HepG2 (cell line): Measurements from ENCODE around the gene C1GALT1. TPM values are rescaled to one million over a fixed set of nuclear protein-coding genes. Genes with fewer than 3 reads are reported as not detected.

ENCODE experiments used
- ATAC-seq: fragments of 200-7000 bp; cut with Tn5 transposase; 3 replicates; pipeline ENCODE4 v1.9.1; 2020; ENCODE audit warnings: mild to moderate bottlenecking, moderate library complexity
- BruUV-seq: library from RNA; stranded (reverse); fragments of 400-500 nt; replicated peaks from 2 replicates; lab custom pipeline; 2021; lab: Mats Ljungman, UMichigan
- CTCF ChIA-PET: fragments of 300-600 bp; formaldehyde crosslinking; extraction: SDS; loops from one replicate; lab custom pipeline; 2021; ENCODE audit warnings: low total read pairs, inconsistent platforms, low intra/inter-chr PET ratio; lab: Yijun Ruan, JAX
- POLR2A ChIA-PET: fragments of 350-600 bp; sonication (Branson Sonifier 250); formaldehyde crosslinking; loops from one replicate; lab custom pipeline; 2020; ENCODE audit warnings: antibody characterized with exemption, inconsistent platforms; lab: Yijun Ruan, JAX
- DNase-seq: peaks from one replicate; pipeline ENCODE4 v3.0.0-alpha.2; 2015; ENCODE audit warnings: low spot score
- FAIRE-seq: peaks from 3 replicates; lab custom pipeline; 2011; peaks lifted over from hg19 to GRCh38; lab: Jason Lieb, UNC
- H2AFZ ChIP-seq: one replicate; pipeline ENCODE4 v1.6.1; 2011; ENCODE audit warnings: low read length, inconsistent platforms
- H3K27ac ChIP-seq: fragments of 300-600 bp; 3 replicates; pipeline ENCODE4 v1.8.0; 2011; ENCODE audit warnings: mixed run types, mild to moderate bottlenecking, mixed read lengths, low read length, inconsistent platforms; ENCODE audit not compliant: insufficient read depth; ENCODE audit errors: extremely low read length
- H3K27me3 ChIP-seq, 2 experiments: fragments of 200-600 bp in 1 of 2; 2 replicates in 1 of 2; 3 replicates in 1 of 2; pipeline versions ENCODE4 v1.6.0 to v1.8.0; 2011; ENCODE audit warnings: low read length in 2 of 2, mild to moderate bottlenecking in 2 of 2, moderate library complexity in 2 of 2, inconsistent platforms in 1 of 2; ENCODE audit not compliant: insufficient read depth in 2 of 2, control insufficient read depth in 1 of 2
- H3K36me3 ChIP-seq, 2 experiments: fragments of 200-600 bp in 1 of 2; replicated peaks in 1 of 2; 2 replicates in 1 of 2; 3 replicates in 1 of 2; pipeline versions ENCODE4 v1.5.1 to v1.8.0; 2011; ENCODE audit warnings: low read length in 2 of 2, inconsistent platforms in 1 of 2; ENCODE audit not compliant: insufficient read depth in 2 of 2, control insufficient read depth in 1 of 2
- H3K4me1 ChIP-seq: 2 replicates; pipeline ENCODE4 v1.5.1; 2012; ENCODE audit warnings: low read length, inconsistent platforms; ENCODE audit not compliant: insufficient read depth
- H3K4me2 ChIP-seq: 2 replicates; pipeline ENCODE4 v1.6.0; 2011; ENCODE audit warnings: low read depth, low read length, inconsistent platforms
- H3K4me3 ChIP-seq, 3 experiments: fragments of 200-600 bp in 1 of 3; sonication (generic), shearing (Covaris generic) in 1 of 3; replicated peaks in 1 of 3; 2 replicates each; pipeline ENCODE4 v1.5.1; 2011 to 2016; ENCODE audit warnings: low read length in 3 of 3, inconsistent platforms in 2 of 3, low read depth in 2 of 3, mild to moderate bottlenecking in 2 of 3, control low read depth in 1 of 3, mixed read lengths in 1 of 3; ENCODE audit not compliant: insufficient read depth in 1 of 3
- H3K79me2 ChIP-seq: one replicate; pipeline ENCODE4 v1.6.1; 2011; ENCODE audit warnings: low read length, inconsistent platforms; ENCODE audit not compliant: insufficient read depth
- H3K9ac ChIP-seq: 2 replicates; pipeline ENCODE4 v1.6.0; 2011; ENCODE audit warnings: mild to moderate bottlenecking, low read depth, low read length, inconsistent platforms; ENCODE audit not compliant: insufficient read depth
- H3K9me3 ChIP-seq: 2 replicates; pipeline ENCODE4 v1.5.1; 2012; ENCODE audit warnings: mild to moderate bottlenecking, low read length
- H4K20me1 ChIP-seq: 2 replicates; pipeline ENCODE4 v1.6.0; 2011; ENCODE audit warnings: inconsistent platforms, mild to moderate bottlenecking, low read length, moderate library complexity; ENCODE audit not compliant: insufficient read depth
- MAF1 ChIP-seq: sonication (generic); formaldehyde crosslinking; IDR thresholded peaks from 2 replicates; pipeline ENCODE4 v1.5.0; 2020; ENCODE audit warnings: missing genetic modification reagents, borderline replicate concordance
- RARG ChIP-seq: sonication (generic); formaldehyde crosslinking; IDR thresholded peaks from 2 replicates; pipeline ENCODE4 v1.4.0; 2020; ENCODE audit warnings: low read depth, mild to moderate bottlenecking, missing genetic modification reagents
- SATB2 ChIP-seq: sonication (generic); formaldehyde crosslinking; IDR thresholded peaks from 2 replicates; pipeline ENCODE4 v1.5.0; 2020; ENCODE audit warnings: missing genetic modification reagents
- STAT5B ChIP-seq: sonication (generic); formaldehyde crosslinking; IDR thresholded peaks from 2 replicates; pipeline ENCODE4 v1.4.0; 2020; ENCODE audit warnings: missing genetic modification reagents
- TEAD3 ChIP-seq: optimal IDR thresholded peaks from 2 replicates; pipeline ENCODE3; 2016; ENCODE audit warnings: borderline replicate concordance
- TERF1 ChIP-seq: sonication (generic); formaldehyde crosslinking; IDR thresholded peaks from 2 replicates; pipeline ENCODE4 v1.8.0; 2022; ENCODE audit warnings: mild to moderate bottlenecking, missing genetic modification reagents, moderate library complexity
- ZFP91 ChIP-seq: sonication (generic); formaldehyde crosslinking; IDR thresholded peaks from 2 replicates; pipeline ENCODE4 v1.9.0; 2022; ENCODE audit warnings: missing genetic modification reagents, mild to moderate bottlenecking, borderline replicate concordance
- ZNF24 ChIP-seq: fragments of 450-650 bp; IDR thresholded peaks from 2 replicates; pipeline ENCODE4 v1.6.1; 2017; ENCODE audit warnings: antibody characterized with exemption, mild to moderate bottlenecking
- WGBS: methylation state at CpG from one replicate; pipeline ENCODE4 v1.1.6; 2017; ENCODE audit warnings: low lambda C conversion rate; 5-methylcytosine and 5-hydroxymethylcytosine counted together
- in situ Hi-C: cut with HindIII; loops from 2 replicates; pipeline ENCODE4 v1.10.0; 2017; ENCODE audit warnings: low pct_unique_long_range_greater_than_20kb; ENCODE audit not compliant: extremely low pct_ligation_motif_present
- intact Hi-C: fragments of 100-400 bp; cut with micrococcal nuclease; formaldehyde crosslinking; loops from one replicate; pipeline ENCODE4 v1.10.0; 2022; ENCODE audit not compliant: unreplicated experiment
- polyA plus RNA-seq, 8 experiments: library from polyadenylated mRNA; depleted of rRNA in 3 of 8; stranded (reverse) in 7 of 8; unstranded in 1 of 8; fragments of >200 nt; fragmentation: Illumina TruSeq in 4 of 8; extraction: Trizol in 4 of 8; gene quantifications; 2 replicates each; pipeline versions ENCODE4 v1.2.1 to v1.2.3, GENCODE V29; 2011 to 2016; ENCODE audit warnings: low read depth in 4 of 8, missing spikeins in 1 of 8, mixed read lengths in 1 of 8; ENCODE audit not compliant: insufficient read depth in 1 of 8
- total RNA-seq, 5 experiments: library from RNA; depleted of rRNA; stranded (reverse); fragments of >200 nt; fragmentation: Illumina TruSeq; extraction: Trizol; gene quantifications; 2 replicates each; pipeline ENCODE4 v1.2.3, GENCODE V29; 2016; ENCODE audit warnings: low read depth in 1 of 5
- TF ChIP-seq, protein P1 (sequence below): sonication (generic); formaldehyde crosslinking; IDR thresholded peaks from 2 replicates; pipeline ENCODE4 v1.8.1; 2023; ENCODE audit warnings: mild to moderate bottlenecking, missing genetic modification reagents, borderline replicate concordance

The C1GALT1 gene
- total and polyA plus RNA-seq, 2 of the 13 experiments (the other 11 are each of a cell fraction or from before 2014, with no cell fraction given) = 57.1 to 65.9 TPM

DNA sequence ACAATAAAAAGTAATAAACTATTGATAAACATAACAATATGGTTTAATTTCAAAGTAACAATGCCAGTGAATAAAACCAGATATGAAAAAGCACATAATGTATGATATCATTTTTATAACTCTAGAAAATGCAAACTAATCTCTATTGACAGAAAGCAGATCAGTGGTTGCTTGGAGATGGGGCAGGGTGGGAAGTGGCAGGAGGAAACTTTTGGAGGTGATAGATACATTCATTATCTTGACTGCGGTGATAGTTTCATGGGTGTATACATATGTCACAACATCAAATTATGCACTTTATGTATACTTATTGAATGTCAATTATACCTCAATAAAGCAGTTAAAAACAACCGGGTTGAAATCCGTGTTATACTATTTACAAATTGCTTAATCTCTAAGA is 16.0 kb upstream of the C1GALT1 start:
- BruUV-seq = no TSS peak
- ChIA-PET POLR2A (no interaction called here), CTCF (no interaction called here)
- intact Hi-C loops = no loop called here
- Histone ChIP-seq H2AFZ (no peak overlapping the region), H3K9me3 (no peaks in the 10 kb centered on the region), H3K27ac (no peak overlapping the region), H3K4me3 (no peak overlapping the region)
- FAIRE-seq = no peak
- 89% methylated on average over 3 of the region's 3 CpGs for WGBS
- TF ChIP-seq SATB2 (CRISPR knock-in tag) (no peak), TERF1 (CRISPR knock-in tag) (no peak), ZFP91 (CRISPR knock-in tag) (no peak), STAT5B (CRISPR knock-in tag) (no peak), MAF1 (CRISPR knock-in tag) (no peak), RARG (CRISPR knock-in tag) (no peak), ZNF24 (no peak), TEAD3 (no peak)
- TF ChIP-seq, protein P1, sequence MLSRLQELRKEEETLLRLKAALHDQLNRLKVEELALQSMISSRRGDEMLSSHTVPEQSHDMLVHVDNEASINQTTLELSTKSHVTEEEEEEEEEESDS (CRISPR knock-in tag) = no peak
- TF ChIP-seq, all 625 proteins: peak for 0
- no peaks in the 10 kb centered on the region; a peak in 1 of 5 replicates for H3K27me3 ChIP-seq
- no peak for ATAC-seq
- no peaks in the 10 kb centered on the region for H3K36me3 ChIP-seq
- H4K20me1 ChIP-seq = no peaks in the 10 kb centered on the region; the same call in 1 of the 2 replicates
- in situ Hi-C loops = no loop called here
- no peak for DNase-seq
- H3K9ac ChIP-seq = no peak overlapping the region
- H3K79me2 ChIP-seq = peaks cover 63% of the 10 kb centered on the region
- peaks cover 29% of the 10 kb centered on the region for H3K4me1 ChIP-seq
- no peak overlapping the region for H3K4me2 ChIP-seq
